Measurements from ENCODE around the gene SMYD5.
A peak's percentile ranks its signal among the peaks of the same experiment; 100 is the strongest.

The SMYD5 gene

GRCh38 chr2:73205611-73206010 lies 8.4 kb upstream of the SMYD5 start:
- DNase-seq (ENCODE audit: low read depth) = no peak

- no peak for DNase-seq (ENCODE audit: low read depth)
These were observed 5.8 kb upstream of the SMYD5 start for GRCh38 chr2:73208258-73208657.

DNA sequence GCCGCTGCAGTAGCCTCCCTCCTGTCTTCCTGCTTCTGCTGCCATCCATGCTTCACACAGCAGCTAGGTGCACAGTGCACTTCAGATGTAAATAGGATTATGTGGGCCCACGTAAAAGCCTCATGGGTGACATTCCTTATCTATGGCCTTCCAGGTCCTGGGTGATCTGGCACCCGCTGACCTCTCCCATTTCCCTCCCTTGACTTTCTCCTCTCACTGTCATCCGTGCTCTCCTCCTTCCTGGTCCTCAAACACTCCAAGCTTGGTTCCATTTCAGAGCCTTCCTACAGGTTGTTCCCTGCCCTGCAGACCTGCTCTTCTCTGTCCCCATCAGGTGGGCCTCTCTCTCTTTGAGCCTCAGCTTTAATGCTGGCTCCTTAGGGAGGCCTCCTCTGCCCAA lies 4.0 kb upstream of the SMYD5 start:
- no peak for DNase-seq (ENCODE audit: low read depth)

GRCh38 chr2:73210696-73211095 lies 3.3 kb upstream of the SMYD5 start:
- no peak for DNase-seq (ENCODE audit: low read depth)

DNA sequence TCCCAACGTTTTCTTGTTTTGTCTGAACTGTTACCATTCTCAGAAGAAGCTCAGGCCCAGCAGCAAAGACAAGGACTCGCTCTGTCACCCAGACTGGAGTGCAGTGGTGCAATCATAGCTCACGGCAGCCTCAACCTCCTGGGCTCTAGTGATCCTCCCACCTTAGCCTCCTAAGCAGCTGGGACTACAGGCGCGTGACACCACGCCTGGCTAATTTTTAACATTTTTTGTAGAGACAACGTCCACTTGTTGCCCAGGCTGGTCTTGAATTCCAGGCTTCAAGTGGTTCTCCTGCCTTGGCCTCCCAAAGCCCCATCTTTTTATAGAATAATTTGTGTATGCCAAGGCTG lies 2.0 kb upstream of the SMYD5 start:
- DNase-seq (ENCODE audit: low read depth) = no peak

DNA sequence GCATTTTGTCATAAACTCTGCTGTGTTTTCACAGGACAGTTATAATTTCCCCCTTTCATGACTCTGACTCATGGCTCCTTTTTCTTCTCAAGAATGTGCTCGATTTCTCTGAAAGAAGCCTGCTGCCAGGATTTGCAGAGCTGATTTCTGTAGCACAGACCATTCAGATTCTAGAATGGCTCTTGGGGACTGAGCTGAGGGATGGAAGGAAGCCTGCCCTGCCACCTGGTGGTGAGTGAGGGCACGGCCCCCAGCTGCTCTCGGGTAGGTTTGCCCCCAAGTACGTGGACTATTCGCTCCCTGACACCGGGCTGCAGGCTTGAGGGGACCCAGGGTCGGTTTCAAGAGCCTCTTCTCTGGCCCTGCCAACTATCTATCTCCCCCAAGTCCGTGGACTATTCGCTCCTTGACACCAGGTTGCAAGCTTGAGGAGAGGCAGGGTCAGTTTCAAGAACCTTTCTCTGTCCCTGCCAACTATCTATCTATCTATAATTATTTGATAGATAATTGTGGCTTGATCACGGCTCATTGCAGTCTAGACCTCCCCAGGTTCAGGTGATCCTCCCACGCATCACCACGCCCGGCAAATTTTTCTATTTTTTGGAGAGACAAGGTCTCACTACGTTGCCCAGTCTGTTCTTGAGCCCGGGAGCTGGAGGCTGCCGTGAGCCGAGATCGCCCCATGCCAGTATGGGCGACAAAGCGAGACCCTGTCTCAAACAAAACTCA lies 1.4 kb upstream of the SMYD5 start:
- peak; percentile 83 for DNase-seq (ENCODE audit: low read depth)

DNA sequence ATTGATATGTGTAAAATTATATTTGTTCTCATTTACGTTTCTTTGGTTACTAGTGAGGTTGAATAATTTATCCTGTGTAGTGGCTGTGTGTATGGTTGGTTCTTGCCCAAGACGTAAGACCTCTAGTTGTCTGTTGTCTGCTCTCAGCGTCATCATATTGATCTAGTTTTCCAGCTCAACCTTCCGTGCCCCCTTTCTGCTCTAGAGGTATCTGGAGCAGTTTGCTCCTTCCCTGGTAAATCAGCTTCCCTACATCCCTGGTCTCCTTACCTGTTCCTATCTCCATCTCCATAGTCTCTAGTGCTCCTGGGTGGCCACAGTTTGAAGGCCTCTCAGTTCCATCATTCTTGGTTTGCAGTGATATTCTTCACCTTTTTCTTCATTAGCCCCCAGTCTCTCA lies 1.2 kb downstream of the SMYD5 start:
- DNase-seq (ENCODE audit: low read depth) = no peak

- no peak for DNase-seq (ENCODE audit: low read depth)
These were observed 3.1 kb downstream of the SMYD5 start for GRCh38 chr2:73217160-73217559.

- DNase-seq (ENCODE audit: low read depth) = no peak
These were observed 3.8 kb downstream of the SMYD5 start for GRCh38 chr2:73217826-73218225.

DNA sequence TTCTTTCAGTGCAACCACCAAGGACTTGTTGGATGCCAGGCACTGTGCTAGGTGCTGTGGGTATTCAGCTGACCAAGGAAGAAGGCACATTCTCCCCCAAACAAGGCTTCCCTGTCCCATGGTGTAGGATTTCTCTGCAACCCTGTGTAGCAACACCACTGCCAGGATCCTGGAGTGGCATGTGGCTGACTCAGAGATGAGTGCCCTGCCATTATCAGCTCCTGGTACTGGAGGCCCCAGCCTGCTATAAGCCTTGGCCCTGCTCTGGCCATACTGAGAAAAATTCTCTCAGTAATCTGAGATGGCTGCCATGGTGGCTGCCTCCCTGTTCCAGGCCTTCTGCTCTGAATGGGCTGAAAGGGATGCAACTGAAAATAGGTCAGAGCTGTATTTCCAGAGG lies 4.3 kb downstream of the SMYD5 start:
- DNase-seq (ENCODE audit: low read depth) = peak; percentile 65

- DNase-seq (ENCODE audit: low read depth) = no peak
These were observed 9.8 kb downstream of the SMYD5 start for GRCh38 chr2:73223821-73224220.

DNA sequence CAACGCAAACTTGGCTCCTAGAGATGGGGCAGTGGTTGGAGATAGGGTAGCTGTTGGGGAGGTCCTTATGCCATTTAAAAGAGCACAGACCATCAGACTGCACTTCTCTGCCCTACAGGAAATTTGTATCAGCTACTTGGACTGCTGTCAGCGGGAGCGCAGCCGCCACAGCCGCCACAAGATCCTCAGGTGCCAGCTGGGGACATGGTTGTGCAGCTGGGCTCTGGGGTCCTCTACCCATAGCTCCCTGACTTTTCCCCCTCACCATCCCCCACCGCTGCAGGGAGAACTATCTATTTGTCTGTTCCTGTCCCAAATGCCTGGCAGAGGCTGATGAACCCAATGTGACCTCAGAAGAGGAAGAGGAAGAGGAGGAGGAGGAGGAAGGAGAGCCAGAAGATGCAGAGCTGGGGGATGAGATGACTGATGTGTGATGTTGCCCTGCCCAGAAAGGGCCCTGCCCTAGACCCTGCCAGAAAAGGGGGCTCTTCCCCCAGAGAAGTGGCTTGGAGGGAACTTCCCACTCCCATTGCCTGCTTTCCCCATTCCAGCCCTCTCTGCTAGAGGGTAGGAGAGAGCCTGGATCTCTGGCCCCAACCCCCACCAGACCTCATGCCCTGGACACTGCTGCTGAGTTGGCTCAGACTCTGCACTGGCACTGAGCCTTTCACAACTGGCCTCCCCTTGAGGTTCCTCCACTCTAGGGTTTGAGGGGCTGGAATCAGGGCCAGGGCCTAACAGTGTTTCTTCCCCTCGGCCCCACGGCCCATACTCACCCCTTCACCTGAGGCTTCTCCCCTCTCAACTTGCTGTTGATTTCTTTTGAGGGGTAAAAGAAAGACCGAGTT lies 11.7 kb downstream of the SMYD5 start:
- no peak for DNase-seq (ENCODE audit: low read depth)

- no peak for DNase-seq (ENCODE audit: low read depth)
These were observed 13.0 kb downstream of the SMYD5 start for GRCh38 chr2:73227086-73227485.

- no peak for DNase-seq (ENCODE audit: low read depth)
These were observed 14.6 kb downstream of the SMYD5 start for GRCh38 chr2:73228631-73229030.

- DNase-seq (ENCODE audit: low read depth) = no peak
These were observed 18.5 kb downstream of the SMYD5 start for GRCh38 chr2:73232403-73233153.

GRCh38 chr2:73233154-73233931 lies 19.3 kb downstream of the SMYD5 start, which contains the start of gene PRADC1:
Gene PRADC1 (minus strand): TSS chr2:73233239. CDS start chr2:73233160, 79 bp downstream.
- DNase-seq (ENCODE audit: low read depth) = peak; percentile 100

DNA sequence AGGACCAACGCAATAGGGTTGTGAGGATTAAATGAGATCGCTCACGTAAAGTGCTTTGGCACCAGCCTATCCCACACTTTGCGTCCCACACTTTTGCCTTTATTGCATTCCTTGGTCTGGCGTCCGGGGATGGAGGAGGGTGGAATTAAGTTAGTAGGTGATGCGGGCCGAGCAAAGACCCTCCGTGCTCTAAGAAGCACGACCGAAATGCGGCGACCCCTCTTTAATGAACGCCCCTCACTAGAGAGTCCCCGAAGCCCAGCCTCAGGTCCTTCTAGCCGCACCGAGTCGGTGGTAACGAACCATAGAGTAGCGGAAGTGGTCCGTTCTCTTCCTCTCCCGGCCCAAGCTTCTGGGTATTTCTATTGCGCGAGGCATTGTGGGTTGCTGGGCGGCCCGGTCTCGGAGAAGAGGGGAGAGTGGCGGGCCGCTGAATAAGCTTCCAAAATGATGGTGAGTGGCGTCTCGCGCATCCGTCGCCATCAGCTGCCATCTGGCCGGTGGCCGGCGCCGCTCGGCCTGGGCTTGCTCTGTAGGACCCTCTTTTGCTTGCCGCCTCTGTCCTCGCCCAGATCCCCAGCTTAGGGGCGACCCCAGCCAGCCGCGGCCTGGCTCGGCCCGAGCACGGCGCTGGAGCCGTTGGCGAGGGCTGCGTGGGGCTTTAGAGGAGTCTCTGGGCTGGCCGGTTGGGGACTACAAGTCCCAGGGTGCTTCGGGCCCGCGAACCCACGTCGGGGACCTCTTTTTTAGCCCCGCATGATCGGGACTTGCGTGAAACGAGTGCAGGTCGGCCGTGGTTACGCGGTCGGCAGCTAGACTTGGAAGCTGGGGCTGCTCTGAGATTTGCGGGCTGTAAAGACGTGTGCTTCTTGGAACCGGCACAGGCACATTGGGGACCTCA lies 20.1 kb downstream of the SMYD5 start, which contains the start of gene CCT7:
Gene CCT7 (plus strand): TSS at position 377 of the 901 bp plus-strand sequence. CDS start 71 bp downstream, at position 448.
- DNase-seq (ENCODE audit: low read depth) = peak; percentile 92

DNA sequence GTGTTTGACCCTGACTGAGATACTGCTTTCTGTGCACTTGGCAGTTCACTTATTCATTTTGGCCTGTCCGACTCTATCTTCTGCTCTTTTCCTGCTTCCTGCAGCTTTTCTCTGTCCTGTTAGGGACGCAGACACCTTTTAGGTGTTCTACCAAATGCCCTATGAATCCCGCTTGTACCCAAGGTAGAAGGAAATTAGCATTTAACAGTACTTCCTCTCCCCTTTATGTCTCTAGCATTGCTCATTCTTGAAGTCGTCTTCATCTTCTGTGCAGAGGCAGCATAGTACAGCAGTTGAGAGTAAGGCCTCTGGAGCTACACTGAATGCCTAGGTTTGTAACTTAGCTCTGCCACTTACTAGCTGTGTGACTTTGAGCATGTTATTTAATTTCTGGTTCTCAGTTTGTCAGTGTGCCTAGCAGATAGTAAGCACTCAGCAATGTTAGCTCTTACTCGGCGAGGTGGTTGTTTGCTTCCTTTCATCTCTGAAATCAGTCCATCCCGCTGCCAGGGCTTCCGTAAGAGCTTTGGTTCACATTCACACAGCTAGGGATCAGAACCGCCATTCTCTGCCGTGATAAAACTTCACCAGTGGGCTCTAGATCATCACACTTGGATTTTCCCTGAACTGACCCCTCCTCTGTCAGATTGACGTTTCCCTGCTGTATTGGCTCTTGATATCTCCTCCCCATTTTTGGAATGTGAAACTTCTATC lies 21.4 kb downstream of the SMYD5 start:
- DNase-seq (ENCODE audit: low read depth) = no peak

DNA sequence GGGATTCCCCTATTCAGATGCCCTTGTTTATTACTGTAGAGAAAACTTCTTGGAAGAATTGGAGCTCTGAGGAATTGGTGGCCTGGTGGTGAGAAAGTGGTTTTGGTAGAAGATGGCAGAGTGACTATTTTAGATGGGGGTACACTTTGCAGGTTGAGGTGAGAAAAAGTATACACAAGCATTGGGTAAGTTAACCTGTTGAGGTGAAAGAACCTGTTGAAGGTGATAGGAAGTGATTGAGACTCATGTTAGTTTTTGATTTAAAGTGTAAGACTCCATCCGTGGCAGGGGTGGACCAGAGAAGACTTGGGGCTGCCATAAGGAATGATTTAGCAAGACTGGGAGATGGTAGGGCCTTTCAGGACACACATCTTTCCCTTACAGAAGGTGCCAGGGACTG lies 23.1 kb downstream of the SMYD5 start:
- DNase-seq (ENCODE audit: low read depth) = no peak

- no peak for DNase-seq (ENCODE audit: low read depth)
These were observed 24.1 kb downstream of the SMYD5 start for GRCh38 chr2:73238149-73238548.

All from iris pigment epithelial cell (primary cell).